ENCODE measurements around the gene CUZD1. TPM values are rescaled to one million over a fixed set of nuclear protein-coding genes. Genes with fewer than 3 reads are reported as not detected.

Gene CUZD1
- polyA plus RNA-seq, 1 of the 3 experiments (the other 2 are of a cell fraction) = 0.89 TPM

DNA sequence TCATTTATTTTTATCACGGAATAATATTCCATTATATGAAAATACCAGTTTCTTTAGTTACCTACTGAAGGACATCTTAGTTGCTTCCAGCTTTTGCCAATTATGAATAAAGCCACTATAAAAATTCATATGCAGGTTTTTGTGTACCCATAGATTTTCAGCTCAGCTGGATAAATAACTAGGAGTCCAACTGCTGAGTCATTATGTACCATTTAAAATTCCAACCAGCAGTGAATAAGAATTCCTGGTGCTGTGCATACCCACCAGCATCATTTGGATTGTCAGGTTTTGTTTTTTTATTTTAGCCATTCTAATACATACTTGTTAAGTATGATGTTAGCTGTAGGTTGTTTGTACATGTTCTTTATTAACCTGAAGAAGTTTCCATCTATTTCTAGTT is 19.2 kb upstream of the CUZD1 start:
- Histone ChIP-seq H3K9me3 (no peaks in the 10 kb centered on the region), H3K4me3 (ENCODE audit: low read depth in 2 of 2, low read length in 1 of 2) (no peak overlapping the region), H4K20me1 (ENCODE audit: insufficient read depth) (no peaks in the 10 kb centered on the region), H3K4me2 (no peak overlapping the region), H3K4me1 (ENCODE audit: control insufficient read depth in 1 of 2, insufficient read depth in 2 of 2, low read depth in 1 of 2, low read length in 1 of 2) (peaks cover 0 to 25% of the 10 kb centered on the region in 2 experiments; a peak in 3 of 4 replicates), H3K27ac (ENCODE audit: low read depth in 2 of 2, low read length in 1 of 2) (peak overlapping the region in 1 of 2 experiments; percentile 37; a peak in 2 of 4 replicates), H3F3A (replicated peaks; ENCODE audit: insufficient read depth) (peaks cover 8% of the 10 kb centered on the region), H3K9me2 (no peaks in the 10 kb centered on the region), H3K9ac (no peak overlapping the region), H3K27me3 (ENCODE audit: insufficient read depth) (no peaks in the 10 kb centered on the region), H3K36me3 (replicated peaks in 1 of 2; ENCODE audit: control insufficient read depth in 1 of 2, insufficient read depth in 2 of 2, low read length in 1 of 2) (no peaks in the 10 kb centered on the region), H2AFZ (ENCODE audit: low read depth) (no peak overlapping the region), H3K79me2 (ENCODE audit: insufficient read depth) (peaks cover 78% of the 10 kb centered on the region)
- ChIA-PET CTCF (no interaction called here), POLR2A (no interaction called here)
- 89% methylated on average over 1 of the region's 1 CpG for WGBS (ENCODE audit: low lambda C conversion rate)
- no peak for DNase-seq
- TF ChIP-seq RXRA (IDR thresholded peaks at IDR 0.05; ENCODE audit: borderline replicate concordance, low read depth) (no peak), FOXJ3 (CRISPR knock-in tag; IDR thresholded peaks at IDR 0.05) (no peak), SMC3 (IDR thresholded peaks at IDR 0.05; ENCODE audit: low read depth, low read length) (no peak), NFIC (IDR thresholded peaks at IDR 0.05; ENCODE audit: borderline replicate concordance) (peak; percentile 34; the same call in 1 of the 2 replicates), FOXM1 (IDR thresholded peaks at IDR 0.05; ENCODE audit: low read depth) (no peak), GATA2 (CRISPR knock-in tag; IDR thresholded peaks at IDR 0.05) (no peak), JUND (IDR thresholded peaks at IDR 0.05) (peak; percentile 42), RAD21 (IDR thresholded peaks at IDR 0.05; ENCODE audit: low read length) (no peak), YY1 (IDR thresholded peaks at IDR 0.05; ENCODE audit: low read depth) (no peak), MXI1 (IDR thresholded peaks at IDR 0.05; ENCODE audit: low read depth, low read length) (no peak), EZH2phosphoT487 (IDR thresholded peaks at IDR 0.05; ENCODE audit: borderline replicate concordance, low read depth) (no peak), RFX5 (IDR thresholded peaks at IDR 0.05; ENCODE audit: low read length) (no peak), EP300 (IDR thresholded peaks at IDR 0.05; ENCODE audit: borderline replicate concordance in 1 of 2, low read depth in 1 of 2, low read length in 1 of 2) (peak in 1 of 2 experiments; percentile 35; a peak in 1 of 4 replicates), GABPA (IDR thresholded peaks at IDR 0.05; ENCODE audit: low read depth) (no peak), ELF1 (IDR thresholded peaks at IDR 0.05) (no peak), NRF1 (IDR thresholded peaks at IDR 0.05; ENCODE audit: low read depth, low read length) (no peak), MEF2A (IDR thresholded peaks at IDR 0.05; ENCODE audit: borderline replicate concordance, low read depth) (no peak), TEAD4 (IDR thresholded peaks at IDR 0.05; ENCODE audit: borderline replicate concordance, insufficient read depth) (peak; percentile 63), SIN3A (IDR thresholded peaks at IDR 0.05; ENCODE audit: borderline replicate concordance, low read depth, low read length) (no peak), FOSL2 (IDR thresholded peaks at IDR 0.05; ENCODE audit: borderline replicate concordance, low read depth) (peak; percentile 62)
- TF ChIP-seq, protein P1, sequence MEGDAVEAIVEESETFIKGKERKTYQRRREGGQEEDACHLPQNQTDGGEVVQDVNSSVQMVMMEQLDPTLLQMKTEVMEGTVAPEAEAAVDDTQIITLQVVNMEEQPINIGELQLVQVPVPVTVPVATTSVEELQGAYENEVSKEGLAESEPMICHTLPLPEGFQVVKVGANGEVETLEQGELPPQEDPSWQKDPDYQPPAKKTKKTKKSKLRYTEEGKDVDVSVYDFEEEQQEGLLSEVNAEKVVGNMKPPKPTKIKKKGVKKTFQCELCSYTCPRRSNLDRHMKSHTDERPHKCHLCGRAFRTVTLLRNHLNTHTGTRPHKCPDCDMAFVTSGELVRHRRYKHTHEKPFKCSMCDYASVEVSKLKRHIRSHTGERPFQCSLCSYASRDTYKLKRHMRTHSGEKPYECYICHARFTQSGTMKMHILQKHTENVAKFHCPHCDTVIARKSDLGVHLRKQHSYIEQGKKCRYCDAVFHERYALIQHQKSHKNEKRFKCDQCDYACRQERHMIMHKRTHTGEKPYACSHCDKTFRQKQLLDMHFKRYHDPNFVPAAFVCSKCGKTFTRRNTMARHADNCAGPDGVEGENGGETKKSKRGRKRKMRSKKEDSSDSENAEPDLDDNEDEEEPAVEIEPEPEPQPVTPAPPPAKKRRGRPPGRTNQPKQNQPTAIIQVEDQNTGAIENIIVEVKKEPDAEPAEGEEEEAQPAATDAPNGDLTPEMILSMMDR (IDR thresholded peaks at IDR 0.05) = no peak
- TF ChIP-seq, protein P2, sequence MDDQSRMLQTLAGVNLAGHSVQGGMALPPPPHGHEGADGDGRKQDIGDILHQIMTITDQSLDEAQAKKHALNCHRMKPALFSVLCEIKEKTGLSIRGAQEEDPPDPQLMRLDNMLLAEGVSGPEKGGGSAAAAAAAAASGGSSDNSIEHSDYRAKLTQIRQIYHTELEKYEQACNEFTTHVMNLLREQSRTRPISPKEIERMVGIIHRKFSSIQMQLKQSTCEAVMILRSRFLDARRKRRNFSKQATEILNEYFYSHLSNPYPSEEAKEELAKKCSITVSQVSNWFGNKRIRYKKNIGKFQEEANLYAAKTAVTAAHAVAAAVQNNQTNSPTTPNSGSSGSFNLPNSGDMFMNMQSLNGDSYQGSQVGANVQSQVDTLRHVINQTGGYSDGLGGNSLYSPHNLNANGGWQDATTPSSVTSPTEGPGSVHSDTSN (IDR thresholded peaks at IDR 0.05) = peak; percentile 24
- TF ChIP-seq, protein P3, sequence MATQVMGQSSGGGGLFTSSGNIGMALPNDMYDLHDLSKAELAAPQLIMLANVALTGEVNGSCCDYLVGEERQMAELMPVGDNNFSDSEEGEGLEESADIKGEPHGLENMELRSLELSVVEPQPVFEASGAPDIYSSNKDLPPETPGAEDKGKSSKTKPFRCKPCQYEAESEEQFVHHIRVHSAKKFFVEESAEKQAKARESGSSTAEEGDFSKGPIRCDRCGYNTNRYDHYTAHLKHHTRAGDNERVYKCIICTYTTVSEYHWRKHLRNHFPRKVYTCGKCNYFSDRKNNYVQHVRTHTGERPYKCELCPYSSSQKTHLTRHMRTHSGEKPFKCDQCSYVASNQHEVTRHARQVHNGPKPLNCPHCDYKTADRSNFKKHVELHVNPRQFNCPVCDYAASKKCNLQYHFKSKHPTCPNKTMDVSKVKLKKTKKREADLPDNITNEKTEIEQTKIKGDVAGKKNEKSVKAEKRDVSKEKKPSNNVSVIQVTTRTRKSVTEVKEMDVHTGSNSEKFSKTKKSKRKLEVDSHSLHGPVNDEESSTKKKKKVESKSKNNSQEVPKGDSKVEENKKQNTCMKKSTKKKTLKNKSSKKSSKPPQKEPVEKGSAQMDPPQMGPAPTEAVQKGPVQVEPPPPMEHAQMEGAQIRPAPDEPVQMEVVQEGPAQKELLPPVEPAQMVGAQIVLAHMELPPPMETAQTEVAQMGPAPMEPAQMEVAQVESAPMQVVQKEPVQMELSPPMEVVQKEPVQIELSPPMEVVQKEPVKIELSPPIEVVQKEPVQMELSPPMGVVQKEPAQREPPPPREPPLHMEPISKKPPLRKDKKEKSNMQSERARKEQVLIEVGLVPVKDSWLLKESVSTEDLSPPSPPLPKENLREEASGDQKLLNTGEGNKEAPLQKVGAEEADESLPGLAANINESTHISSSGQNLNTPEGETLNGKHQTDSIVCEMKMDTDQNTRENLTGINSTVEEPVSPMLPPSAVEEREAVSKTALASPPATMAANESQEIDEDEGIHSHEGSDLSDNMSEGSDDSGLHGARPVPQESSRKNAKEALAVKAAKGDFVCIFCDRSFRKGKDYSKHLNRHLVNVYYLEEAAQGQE (IDR thresholded peaks at IDR 0.05; ENCODE audit: low read depth, low read length) = no peak
- TF ChIP-seq, protein P4, sequence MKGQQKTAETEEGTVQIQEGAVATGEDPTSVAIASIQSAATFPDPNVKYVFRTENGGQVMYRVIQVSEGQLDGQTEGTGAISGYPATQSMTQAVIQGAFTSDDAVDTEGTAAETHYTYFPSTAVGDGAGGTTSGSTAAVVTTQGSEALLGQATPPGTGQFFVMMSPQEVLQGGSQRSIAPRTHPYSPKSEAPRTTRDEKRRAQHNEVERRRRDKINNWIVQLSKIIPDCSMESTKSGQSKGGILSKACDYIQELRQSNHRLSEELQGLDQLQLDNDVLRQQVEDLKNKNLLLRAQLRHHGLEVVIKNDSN (IDR thresholded peaks at IDR 0.05; ENCODE audit: borderline replicate concordance, low read depth) = no peak
- TF ChIP-seq, protein P5, sequence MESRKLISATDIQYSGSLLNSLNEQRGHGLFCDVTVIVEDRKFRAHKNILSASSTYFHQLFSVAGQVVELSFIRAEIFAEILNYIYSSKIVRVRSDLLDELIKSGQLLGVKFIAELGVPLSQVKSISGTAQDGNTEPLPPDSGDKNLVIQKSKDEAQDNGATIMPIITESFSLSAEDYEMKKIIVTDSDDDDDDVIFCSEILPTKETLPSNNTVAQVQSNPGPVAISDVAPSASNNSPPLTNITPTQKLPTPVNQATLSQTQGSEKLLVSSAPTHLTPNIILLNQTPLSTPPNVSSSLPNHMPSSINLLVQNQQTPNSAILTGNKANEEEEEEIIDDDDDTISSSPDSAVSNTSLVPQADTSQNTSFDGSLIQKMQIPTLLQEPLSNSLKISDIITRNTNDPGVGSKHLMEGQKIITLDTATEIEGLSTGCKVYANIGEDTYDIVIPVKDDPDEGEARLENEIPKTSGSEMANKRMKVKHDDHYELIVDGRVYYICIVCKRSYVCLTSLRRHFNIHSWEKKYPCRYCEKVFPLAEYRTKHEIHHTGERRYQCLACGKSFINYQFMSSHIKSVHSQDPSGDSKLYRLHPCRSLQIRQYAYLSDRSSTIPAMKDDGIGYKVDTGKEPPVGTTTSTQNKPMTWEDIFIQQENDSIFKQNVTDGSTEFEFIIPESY (IDR thresholded peaks at IDR 0.05; ENCODE audit: borderline replicate concordance, low read depth) = no peak

Measured in SK-N-SH (cell line).